HG02885 (cell line): ENCODE results near the gene ANO2.

ENCODE experiments used
- ATAC-seq: cut with Tn5 transposase; IDR thresholded peaks from one replicate; pipeline ENCODE4 v1.9.1; 2021; ENCODE audit warnings: mild to moderate bottlenecking; ENCODE audit not compliant: unreplicated experiment, poor library complexity

Gene ANO2

DNA sequence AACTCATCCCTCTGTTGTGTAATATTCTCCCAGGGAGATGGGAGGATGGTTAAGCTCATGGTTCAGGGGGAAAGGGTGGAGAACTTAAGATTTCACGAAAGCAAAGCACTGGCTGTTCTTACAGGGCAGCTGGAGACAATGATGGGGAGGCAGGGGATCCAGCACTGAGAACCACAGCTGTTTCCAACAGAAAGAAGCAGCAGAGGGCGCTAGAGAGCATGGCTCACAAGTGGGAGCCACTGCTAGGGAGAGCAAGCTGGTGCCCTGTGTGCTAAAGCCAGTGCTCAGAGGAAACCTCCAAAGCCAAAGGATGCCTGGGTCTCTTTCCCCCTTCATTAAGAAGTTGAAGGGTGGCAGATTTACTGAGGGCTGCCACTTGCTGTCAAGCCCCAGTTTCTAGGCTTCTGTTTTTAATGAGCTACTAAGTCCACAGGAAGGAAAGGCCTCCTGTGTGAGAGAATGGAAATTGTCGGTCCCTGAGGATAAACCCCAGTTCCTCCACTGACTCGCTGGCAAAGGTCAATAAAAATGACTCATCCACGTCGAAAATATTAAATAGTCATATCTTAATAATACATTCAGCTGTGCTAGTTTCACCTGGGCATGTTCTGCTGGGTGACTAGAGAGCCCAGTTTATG, 199.7 kb downstream of the ANO2 start:
- ATAC-seq = peak; percentile 64

DNA sequence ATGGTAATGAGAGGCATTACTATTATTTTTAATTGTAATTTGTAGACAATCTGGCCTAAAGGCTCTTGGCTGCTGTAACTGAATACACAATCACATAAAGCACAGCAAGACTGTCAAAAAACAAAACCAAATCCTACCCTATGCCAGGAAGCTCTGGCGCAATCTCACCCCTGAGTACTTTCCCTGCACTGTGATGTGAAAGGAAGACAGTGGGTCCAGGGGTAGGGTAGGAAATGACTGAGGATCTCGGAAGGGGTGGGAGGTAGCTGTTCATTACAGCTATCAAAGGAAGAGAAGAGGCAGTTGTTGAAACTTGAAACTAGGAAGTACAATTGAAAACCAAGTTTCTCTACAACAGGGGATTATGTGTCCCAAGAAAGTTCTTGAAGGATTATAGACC, 202.8 kb downstream of the ANO2 start:
- no peak for ATAC-seq

DNA sequence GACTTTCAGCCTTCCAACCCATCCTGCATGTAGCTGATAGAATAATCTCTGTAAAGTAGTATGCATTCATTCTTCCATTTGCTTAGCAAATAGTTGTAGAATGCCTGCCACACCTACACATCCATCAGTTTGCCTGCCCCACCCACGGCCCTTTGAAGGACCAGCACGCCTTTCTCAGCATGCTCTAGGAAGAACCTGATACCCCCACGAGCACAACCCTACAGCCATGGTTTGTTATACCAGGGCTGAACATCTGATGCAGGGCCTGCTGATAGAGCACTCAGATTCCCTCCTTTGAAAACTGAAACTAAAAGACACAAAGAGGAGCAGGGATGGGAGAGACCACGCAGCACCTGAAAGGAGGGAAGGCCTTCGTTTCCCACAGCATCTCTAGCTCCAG, 205.1 kb downstream of the ANO2 start:
- ATAC-seq = no peak

DNA sequence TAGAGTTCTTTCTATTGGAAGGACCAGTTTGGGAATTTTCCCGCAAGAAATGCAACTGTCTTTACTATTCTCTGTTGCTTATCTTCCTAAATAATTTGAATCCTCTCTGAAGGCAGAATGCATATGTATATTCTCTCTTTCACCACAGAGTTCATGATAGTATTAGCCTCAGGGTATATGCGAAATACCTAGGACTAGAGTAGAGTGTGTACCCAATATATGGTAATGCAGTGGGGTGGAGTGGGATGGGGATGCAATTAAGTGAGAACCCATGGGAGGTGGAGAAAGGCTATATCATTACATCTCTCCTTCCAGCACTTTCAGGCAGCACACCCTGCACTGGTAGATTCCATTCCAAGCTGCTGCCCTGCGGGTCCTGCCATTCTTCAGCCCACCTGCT, 207.3 kb downstream of the ANO2 start:
- no peak for ATAC-seq

DNA sequence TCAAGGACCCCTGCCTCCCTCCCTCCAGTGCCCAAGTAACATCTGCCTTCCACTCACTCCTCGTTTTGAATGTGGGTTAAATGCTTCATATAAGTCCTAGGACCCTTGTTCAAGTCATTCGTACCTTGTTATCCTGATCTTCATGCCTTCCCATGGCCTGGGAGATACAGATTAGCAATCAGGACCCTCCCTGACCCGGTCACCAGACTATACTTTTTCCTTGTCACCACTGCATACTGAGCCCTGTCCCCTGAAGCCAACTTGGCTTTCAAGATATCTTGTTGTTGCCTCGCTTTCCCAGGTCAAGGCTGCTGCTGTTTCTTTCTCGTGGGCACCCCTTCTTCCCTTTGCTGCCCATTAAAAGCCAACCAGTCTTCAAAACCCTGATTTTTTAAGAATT, 208.5 kb downstream of the ANO2 start:
- ATAC-seq = no peak

DNA sequence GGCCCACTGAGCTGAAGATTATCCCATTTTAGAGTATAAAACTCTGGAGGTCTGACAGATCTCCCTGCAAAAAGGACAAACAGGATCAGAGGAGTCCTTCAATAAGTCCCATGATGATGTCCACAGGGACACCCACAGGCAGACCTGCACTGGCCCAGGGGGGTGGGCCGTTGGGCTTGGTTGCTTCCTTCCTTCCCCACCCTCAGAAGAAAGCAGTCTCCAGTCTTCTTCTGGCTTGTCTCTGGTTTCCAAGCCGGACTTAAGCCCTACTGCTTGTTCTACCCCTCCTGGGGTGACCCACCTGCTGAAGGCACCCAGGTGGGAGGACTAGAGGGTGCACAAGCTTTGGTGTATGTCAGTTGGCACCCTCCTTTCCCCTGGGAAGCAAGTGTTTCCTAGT, 209.0 kb downstream of the ANO2 start:
- no peak for ATAC-seq

DNA sequence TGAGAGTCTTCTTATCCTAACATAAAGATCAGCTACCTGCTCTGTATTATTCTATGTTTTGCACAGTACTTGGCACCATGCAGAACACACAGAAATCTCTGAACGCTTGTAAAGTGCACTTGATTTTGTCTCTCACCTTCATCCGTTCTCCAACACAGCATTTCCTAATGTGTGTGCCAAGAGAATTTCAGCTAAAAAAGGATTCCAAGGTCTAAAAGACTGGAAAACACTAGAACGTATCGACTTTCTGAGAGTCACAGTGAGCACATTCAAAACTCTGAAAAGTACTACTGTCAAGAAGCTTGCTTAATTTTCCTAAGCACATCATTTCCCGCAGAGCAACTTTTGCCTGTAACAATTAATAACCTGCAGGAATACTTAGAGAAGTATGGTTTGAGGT, 211.1 kb downstream of the ANO2 start:
- no peak for ATAC-seq

DNA sequence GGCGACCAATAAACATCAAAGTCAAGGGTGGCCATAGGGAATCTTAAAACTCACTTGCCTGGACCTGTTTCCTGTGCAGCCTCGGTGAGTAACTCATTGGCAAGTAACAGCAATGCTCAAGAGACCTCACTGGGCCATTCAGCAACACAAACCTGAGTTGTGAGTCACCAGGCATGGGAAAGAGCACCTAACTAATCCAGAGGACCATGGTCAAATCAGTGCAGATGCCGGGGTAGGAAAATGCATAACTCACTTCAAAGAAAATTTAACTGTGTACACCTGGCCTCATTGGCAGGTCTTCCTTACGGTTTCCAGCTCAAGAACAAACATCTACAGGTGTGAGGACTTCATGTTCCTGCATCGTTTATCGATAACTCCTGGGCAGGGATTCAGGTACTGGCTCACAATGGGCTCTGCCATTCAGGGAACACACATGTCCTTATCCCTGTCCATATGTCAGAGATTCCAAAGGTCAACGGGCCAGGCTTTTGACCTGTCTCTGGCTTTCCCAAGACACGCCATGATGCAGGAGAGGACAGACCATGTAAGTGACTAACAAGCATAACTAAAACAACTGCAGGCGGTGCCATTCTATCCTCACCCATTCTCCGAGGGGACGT, 211.8 kb downstream of the ANO2 start:
- ATAC-seq = no peak

DNA sequence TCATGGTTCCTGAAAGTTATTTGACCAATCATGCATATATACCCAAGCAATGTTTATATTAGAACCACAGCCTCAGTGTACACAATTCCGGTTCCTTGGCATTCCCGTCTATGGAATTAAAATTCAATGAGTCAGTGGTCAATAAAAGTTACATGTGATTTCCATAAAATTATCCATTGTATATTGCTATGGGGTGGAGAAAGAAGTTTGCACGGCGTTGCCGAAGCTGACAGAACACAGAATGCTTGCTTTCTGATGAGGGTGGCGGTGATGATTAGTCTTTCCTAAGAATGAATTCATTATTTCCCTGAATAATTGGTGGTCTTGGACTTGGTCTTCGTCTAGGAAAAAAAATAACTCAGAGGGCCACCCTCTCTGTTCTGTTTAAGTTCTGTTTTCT, 214.1 kb downstream of the ANO2 start:
- no peak for ATAC-seq

DNA sequence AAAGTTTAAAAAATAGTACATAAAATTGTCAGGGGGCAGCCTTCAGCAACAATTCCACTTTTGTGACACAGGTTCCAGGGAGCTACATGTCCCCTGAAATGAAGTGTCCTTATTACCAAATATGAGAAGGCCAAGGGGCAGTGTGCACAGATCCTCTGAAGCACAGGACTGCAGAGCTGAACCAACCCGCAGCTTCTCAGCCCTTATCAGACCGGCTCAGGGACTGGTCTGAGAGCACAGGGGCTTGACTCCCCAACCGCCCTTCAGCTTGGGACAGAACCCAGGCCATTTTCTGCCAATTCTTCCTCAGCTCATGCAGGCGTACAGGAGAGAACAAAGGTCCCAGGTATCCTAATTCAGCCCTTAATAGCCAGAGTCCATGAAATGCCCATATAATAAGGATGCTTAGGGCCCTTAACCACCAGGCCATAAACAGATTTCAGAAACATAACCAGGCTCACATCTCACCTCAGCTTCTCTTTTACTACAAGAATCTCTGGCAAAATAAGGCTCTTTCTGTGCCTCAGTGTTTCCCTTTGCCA, 221.3 kb downstream of the ANO2 start:
- no peak for ATAC-seq

DNA sequence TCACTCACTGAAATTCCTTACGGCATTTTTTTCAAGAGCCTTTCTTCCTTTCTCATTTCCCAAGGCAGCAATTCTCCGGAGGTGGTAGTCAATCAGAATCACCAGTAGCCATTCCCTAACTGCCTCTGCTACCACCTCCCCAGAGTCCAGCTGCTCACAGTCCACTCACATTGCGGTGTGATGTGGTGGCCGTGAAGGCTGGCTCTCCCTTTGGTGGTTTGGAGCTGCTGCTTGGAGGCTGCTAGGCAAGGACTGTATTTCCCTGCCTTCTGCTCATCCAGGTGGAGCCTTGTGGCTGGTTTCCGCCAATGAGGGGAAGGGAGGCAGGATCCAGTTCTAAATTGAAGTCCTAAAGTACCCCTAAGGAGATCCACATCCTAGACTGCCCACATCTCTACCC, 222.0 kb downstream of the ANO2 start:
- no peak for ATAC-seq

DNA sequence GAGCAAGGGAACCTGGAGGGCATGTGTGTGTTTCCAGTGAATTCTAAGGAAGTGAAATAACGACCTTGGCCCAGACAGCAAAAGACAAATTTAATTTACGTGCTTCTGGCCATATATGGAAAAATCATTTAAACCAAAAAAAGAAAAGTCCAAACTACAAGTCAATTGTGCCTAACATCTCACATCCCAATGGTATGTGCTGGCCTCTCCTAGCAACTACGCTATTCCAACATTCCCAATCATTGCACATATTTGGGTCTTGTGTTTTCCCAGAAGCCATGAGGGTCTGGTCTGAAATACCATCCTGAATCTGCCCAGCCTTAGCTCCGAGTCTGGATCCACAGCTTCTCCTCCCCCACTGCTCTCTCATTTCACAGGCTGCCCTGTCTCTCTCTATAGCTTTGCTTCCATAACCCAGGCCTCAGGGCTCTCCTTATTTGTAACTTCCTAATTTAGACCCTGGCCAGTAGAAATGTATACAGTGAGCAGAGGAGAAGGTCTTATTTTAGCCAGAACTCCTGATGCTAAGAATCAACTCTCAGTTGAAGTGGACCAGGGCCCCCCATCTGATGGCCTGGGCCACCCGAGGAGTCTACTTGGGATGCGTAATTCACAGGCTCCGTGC, 224.6 kb downstream of the ANO2 start:
- ATAC-seq = no peak

DNA sequence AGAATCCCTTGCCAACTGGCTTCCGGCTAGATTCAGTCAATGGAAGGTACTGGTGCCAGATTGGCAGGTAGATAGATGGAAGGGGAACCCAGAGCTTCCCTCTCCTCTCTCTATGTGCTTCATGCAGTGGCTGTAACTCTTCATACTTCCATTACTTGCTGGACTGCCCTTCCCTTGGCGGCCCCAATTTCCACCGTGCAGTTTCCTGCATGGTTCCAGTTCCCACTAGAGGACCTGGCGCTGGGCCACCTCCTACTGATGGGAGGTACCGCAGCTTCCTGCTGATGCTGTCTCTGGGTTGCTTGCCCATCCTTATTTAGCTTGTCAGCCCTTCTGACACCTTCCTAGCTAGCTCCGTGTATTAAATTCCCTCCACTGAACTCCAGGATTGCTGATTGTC, 226.4 kb downstream of the ANO2 start:
- no peak for ATAC-seq

DNA sequence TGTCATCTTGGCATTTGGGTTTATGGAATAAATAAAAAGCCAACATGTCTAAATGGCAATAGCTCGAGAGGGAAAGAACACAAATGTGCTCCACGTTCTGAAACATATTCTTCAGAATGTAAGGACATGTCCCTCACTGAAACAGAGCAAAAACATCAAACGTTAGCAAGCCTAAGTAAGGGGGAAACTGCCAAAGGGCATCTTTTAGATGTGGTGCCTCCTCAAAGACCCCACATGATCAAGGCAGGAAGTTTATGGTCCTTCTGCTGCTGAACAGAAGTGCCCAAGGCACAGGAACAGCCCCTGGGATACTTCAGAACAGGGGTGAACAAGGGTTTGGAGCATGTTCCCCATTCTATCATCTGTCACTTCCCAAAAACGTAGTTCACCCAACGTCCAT, 227.0 kb downstream of the ANO2 start:
- ATAC-seq = no peak

DNA sequence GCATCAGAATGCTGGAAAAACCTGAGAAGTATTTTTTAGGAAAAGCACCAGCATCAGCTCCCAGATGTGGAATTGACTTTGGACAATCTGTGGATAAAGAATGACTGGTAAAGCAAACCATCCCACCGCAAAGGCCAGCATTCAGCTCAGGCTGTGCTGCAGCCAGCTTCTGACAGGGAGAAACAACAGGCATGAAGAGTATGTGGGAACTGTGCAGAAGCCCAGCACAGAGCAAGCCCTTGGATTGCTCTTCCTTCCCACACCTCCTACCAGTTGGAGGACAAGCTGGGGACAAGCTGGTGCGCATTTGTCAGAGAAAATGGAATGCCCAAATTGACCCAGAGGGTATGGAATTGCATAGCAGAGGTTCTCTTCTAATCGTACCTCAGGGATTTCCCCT, 228.1 kb downstream of the ANO2 start:
- no peak for ATAC-seq

DNA sequence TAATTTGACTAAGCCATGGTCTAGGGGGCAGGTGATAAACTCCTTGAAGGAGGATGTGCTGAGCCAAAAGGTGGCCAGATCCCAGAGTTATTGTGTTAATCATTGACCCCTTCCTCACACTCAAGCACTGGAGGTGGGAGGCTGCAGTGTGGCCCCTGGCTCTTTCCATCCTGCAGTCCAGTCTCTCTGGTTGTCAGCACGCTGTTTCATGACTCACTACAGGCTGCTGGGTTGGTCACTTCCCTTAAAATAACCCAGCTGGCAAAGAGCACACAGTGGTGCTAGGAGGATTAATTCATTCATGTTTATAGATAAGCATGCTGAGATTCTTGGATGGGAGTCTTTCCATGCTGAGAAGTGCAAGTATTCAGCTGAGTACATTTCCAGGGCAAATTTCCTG, 228.9 kb downstream of the ANO2 start:
- ATAC-seq = no peak

DNA sequence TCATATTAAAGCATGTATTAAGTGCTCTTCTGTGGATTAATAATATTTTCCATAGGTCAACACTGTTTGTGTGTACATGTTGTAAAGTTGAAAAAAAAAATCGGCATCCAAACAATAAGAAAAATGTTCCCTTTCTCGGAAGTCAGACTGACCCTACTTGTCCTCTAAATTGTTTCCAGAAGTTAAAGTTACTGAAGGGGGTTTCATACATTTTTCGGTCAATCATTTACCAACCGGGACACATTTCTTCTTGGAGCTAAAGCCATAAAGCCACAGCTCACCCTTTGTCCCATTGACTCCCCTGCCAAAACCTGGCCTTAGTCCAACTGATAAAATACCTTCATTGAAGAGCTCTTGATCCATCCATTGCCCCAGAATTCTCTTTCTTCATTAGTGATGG, 230.0 kb downstream of the ANO2 start:
- ATAC-seq = no peak

DNA sequence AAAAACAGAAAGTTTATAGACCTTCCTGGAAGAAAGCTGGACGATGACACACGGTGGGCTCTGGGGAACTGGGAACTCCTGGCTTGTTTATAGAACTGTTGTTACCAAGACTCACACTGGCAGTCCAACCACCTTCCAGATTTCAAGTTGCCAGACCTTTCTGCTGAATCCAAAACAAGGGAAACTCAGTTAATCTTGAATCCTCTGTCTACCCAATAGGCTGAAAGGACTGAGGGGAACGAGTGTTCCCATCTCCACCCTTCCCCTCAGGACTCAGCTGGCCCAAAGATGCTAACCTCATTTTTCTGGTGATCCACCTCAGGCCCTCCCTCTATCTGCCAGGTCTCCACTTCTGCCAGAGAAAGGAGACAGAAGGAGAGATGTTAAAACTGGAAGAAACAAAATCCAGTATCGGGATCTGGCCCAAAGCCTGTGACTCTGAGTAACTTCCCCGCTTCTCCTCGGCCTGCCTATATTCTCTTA, 231.4 kb downstream of the ANO2 start:
- ATAC-seq = no peak

DNA sequence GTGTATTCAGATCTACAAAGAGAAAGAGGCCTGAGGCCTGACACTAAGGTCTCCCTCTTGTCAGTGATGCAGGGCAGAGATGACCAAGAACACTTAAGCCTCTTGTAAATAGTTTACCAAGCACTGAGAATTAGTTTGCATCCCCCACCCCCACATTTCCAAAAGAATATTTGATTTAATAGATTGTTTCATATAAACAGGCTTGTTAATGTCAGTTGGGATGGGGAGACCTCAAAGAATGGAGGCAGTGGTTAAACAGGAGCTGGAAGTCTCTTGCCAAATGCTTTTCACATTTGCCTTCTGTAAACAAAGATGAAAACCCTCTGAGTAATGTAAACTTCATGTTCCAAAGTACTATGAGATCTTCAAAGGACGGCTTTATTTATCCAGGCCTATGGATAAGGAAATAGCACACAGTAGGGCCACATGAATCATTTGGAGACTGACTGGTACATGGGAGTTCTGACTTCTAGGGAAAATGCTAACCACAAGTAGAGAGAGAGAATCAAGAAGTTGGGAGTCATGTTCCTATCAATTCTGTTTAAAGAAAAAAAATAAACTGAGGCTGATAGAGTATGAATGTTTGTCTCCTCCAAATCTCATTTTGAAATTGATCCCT, 234.7 kb downstream of the ANO2 start:
- no peak for ATAC-seq

DNA sequence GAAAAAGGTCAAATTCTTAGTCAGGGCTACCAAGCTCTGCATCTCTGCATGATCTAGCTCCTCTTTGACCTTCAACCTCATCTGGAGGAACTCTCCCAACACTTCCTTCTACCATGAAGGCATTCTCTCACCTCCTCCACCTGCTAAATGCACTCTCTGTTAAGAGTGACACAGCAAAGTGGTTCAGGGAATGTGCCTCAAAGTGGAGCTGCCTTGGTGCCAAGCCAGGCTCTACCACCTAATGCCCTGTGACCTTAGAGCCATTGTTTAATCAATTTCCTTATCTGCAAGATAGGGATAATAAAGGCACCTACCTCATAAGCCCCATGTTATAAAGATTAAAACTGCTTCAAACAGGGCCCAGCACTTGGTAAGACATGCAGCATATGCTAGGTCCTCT, 236.7 kb downstream of the ANO2 start:
- no peak for ATAC-seq

DNA sequence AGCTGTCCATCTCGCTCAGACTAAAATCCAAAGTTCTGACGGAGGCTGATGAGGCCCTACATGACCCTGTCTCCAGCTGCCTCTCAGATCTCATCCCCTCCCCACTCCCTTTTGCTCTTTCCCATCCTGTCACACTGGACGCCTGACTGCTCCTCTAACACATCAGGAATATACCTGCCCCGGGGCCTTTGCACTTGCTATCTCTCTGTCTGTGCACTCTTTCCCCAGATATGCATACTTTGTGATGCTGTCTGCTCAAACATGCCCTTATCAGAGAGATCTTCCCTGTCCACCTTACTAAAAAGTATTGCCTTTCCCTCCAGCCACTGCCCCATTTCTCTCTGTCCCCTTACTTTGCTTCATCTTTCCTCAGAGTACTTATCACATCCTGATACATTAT, 238.8 kb downstream of the ANO2 start:
- no peak for ATAC-seq
